Activated CD4-positive, alpha-beta T cell treated with anti-CD3 and anti-CD28 coated beads for 4 hours (primary cell): ENCODE measurements around the gene TCEANC2.

Experiments
- DNase-seq, 2 donors: peaks; one replicate each; pipeline ENCODE4 v3.0.0-alpha.2; 2020

The TCEANC2 gene

DNA sequence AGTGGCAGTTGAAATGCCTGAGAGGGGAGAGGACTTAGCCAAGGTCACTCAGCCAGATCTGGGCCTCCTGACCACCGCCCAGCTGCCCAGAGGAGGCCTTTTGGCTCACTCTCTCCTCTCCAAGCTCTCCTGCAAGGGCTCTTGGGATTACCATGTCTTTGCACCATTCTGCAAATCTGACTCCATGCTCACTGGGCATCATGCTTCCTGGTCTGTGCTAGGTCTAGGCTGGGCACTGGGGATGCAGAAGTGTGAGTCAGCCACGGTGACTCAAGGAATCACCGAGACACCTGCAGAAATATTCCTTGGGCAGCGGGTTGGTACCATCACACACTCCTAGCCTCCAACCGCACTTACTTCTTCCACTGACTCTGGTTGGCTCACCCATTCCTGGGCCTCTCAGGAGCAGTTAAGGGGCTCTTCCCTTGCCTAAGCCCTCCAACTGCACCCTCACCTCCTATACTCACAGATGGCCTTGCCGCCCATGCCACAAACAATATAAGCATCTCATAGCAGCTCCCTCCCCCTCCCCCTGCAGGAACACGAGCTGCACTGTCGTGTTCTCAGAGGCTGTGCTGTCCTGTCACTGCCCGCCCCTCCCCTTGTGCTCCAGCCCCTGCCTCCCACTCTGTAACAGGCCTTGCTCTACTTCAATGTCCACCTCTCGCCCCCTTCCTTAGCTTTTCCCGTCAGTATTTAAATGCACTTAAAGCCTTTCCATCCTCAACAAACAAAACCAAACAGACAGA, 64.6 kb downstream of the TCEANC2 start:
- no peak for DNase-seq

DNA sequence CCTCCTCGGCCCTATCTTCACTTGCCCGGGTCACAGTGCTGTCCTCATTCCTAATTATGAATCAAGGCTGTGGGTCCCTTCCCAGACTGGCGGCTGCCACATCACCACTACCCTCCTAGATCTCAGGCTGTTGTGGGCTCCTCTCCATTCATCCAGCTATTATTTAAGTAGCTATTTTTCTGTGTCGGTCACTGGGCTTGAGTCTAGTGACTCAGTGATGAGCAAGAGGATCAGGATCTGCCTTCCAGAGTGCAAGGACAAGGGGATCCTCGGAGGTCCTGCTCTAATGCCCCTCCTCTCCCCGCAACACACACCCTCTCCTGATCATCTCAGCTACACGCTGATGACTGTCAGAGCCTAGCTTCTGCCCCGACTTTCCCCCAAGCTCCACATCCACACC, 65.3 kb downstream of the TCEANC2 start:
- no peak for DNase-seq

DNA sequence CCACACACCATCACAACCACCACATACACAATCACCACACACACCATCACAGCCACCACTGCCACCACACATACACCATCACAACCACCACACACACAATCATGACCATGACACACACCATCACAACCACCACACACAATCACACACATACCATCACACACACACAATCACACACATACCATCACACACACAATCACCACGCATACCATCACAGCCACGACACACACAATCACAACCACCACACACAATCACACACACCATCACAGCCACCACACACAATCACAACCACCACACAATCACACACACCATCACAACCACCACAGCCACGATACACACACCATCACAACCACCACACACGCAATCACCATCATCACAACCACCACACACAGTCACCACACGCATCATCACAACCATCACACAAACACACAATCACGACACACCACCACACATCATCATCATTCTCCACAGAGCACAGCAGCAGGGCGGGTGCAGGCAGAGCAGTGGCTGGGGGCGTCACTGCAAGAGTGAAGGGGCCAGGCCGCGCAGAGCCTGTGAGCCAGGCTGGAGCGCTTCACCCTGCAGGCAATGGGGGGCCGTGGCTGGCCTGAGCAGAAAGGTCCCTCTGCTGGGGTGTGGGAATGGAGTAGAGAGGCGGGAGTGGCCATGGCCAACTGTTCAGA, 66.8 kb downstream of the TCEANC2 start:
- no peak for DNase-seq

DNA sequence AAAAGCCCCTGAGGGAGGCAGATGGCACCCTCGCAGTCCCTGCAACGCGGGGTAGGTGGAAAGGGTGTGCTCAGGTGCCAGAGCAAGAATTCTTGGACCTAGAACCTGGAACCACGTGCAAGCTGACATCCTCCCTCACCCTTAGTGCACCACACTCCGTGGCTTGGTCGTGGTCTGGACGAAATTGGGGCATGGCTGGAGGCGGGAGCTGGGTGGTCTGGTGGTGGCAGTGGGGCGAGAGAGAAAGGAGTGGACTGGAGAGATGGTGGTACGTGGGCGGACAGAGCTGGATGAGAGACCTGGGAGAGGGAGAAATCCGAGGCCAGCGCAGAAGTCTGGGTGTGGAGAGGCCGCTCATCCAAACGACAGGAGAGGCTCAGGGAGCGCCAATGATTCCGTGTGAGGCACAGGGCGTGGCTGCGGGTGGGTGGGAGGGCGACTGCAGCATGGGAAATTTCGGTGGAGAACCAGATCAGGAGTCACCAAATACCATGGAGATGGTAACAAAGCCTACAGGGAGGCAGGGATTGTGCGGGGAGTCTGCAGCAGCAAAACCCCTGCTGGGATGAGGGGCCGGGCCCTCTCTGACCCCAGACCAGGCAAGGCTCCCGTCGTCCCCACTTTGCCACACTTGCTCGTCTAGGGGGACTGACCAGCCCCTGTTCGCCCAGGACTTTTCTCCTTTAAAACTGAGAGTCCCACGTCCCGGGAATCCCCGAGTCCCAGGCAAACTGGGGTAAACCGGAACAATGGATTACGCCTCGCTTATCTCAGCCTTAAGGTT, 67.5 kb downstream of the TCEANC2 start:
- DNase-seq: no peak

DNA sequence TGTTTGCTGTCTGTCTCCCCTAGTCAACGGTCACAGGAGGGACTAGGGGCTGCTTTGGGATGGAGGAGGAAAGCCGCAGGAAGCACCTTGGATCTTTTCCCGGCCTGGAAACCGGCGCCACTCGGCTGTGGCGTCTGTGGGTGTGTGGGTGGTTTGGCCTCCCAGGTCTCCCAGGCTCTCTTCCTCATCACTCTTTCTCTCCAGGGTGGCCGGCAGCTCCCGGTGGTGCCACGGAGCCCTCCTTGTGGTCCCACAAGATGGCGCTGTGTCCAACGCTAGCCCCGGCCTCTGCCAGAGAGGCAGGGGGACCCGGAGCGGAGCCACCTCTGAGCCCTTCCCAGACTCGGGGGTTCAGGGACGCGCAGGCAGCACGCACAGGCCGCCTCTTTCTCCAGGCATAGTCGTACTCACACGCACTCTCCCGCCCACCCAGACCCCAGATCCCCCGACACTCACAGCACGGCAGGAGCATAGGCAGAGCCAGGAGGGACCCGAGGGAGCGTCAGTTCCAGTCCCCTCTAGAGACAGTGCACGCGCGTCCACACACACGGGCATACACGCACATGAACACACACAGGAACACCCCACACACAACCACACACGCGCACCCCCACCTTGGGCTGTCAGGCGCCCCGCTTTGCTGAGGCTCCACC, 68.2 kb downstream of the TCEANC2 start:
- peak; percentile 49 to 57 for DNase-seq

DNA sequence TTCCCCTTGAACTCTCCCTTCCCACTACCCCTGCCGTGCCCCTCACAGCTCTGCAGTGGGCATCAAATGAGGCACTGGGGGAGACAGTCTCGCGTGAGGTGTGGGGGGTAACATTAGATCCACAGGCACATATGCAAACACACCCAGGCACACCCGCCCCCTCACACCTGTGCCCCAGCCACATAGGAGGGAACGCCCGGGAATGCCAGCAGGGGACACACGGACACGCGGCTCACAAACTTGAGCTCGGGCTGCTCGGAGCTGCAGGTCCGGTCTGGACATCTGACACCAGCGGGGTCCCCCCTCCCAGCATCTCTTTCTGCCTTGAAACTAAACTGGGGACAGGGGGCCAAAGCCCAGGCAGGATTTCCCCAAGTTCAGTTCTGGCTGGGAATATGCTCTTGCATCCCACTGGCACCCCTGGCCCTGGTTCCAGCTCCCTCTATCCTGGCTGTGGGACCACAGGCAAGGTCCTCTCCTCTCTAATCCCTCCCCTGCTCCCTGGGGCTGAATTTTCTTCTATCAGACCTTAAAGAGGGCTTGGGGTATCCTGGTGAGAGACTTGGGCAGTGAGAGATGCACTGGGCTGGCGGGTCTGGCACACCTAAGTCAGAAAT, 68.8 kb downstream of the TCEANC2 start:
- DNase-seq: no peak

DNA sequence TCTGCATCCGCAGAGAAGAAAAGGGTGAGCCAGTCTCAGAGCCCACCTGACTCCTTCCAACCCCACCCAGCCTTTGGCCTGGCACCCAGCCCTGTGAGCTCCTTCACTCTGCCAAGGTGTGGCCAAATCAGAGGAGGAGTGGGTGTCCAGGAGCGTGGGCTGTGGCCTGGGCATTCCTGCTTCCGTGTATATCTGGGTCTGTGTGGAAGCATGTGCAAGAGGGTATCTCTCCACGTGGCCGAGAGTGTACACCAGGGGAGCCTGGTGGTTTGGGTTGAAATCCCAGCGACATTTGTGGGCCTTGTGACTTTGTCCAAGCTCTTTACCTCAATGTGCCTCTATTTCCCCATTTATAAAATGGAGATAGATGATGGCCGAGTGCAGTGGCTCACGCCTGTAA, 69.6 kb downstream of the TCEANC2 start:
- DNase-seq: no peak

DNA sequence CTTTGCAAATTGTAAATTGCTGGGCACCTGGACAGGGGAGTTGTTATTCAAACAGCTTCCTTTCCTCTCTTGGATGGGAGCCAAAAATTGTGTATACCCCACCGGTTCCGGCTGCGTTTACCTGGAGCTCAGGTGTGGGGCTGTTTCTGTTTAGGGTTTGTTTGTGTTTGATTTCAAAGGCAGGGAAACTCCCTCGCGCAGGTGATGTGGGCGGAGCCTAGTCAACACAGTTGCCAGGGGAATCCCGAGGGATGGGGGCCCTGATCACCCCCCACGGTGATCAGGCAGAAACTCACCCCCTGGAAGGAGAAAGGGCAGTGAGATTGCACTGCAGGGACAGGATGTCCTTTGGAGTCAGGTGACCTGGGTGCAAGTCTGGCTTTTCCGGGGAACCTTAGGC, 71.1 kb downstream of the TCEANC2 start:
- DNase-seq: no peak

DNA sequence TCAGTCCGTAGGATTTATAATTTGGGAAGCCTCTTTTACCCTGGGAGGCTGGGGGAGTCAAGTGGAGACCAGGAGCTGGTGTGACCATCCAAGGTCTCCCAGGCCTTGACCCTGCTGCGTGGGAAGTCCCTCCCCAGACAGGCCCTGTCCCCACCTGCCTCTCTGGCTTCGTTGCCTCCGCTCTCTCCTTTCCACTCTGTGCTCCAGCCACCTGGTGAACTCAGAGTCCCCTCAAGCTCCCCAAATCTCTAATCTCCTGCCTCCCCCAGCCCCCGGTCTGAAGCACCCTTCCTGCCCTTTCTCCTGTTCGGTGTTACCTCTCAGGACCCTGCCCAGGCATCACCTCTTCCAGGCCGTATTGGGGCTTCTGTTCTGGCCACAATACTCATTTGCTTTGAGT, 71.5 kb downstream of the TCEANC2 start:
- DNase-seq: no peak

DNA sequence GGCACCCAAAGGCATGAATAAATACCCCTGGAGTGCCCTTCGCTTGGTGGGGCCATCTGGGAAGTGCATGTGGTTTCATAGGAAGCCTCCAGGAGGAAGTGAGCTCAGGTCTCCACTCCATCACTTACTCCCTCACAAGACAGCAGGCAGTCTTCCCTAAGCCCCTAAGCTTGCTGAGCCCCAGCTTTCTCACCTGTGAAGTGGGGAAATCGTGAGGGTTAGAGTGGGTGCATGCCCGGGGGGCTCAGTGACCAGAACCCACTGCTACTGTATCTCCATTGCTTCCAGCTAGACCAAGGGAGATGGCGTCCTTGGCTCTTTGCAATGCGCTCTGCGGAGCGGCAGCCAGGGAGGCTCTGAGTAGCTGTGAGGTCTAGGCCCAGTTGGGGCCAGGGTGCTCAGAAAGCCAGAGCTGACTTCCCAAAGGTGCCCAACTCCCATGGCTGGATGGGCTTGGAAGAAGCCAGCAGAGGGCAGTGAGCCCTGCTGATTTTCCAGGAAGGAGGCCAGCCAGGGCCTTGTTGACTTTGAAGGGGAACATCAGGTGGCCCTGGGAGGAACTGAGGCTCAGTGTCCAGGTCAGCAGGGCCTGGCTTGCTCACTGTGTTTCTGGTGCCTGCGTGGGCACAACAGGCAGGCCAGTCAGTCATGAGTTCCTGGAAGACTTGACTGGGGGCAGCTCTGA, 72.1 kb downstream of the TCEANC2 start:
- no peak for DNase-seq

DNA sequence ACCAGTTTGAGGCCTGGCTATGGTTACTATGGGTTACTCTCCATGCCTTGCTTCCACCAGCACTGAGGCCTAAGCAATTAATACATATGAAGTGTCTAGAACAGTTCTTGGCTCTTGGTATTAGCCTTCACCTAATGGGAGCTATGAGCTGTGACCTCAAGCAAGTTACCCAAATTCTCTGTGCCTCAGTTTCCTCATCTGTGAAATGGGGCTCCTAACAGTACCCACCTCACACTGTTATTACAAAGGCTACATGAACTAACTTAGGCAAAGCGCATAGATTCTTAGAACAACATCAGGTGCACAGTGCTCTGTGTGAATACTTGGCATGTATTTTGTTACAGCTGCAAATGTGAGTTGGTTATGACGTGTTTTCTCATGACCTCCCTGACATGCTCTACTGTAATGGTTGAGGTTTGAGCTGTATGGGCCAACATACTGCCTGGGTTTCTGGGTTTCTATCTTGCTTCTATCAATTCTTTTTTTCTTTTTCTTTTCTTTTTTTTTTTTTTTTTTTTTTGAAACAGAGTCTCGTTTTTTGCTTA, 72.9 kb downstream of the TCEANC2 start:
- no peak for DNase-seq

DNA sequence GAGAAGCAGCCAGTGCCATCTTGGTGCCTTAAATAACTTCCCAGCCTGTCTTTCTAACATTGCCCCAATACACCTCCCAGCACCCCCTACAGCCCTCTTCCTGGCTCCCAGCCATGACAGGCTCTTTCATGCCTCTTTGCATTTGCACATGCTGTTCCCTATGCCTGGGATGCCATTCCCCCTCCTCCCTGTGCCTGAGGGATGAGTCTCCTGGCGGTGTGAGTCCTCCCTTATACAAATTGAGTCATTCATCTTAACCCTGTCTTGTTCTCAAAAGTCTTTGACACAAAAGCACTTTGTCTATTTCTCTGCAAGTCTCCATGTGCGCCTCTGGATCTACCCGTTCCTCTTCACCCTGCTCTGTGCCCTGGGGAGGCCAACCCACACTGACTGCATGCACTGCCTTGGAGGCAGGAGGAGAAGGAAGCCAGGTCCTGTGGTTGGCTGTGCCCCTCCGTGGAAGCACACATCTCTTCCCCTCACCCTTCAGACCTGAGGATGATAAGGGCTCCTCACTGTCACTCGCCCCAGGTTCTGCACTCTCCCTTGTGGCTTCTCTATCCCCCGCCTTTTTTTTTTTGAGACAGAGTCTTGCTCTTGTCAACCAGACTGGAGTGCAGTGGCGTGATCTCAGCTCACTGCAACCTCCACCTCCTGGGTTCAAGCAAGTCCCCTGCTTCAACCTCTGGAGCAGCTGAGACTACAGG, 74.3 kb downstream of the TCEANC2 start:
- no peak for DNase-seq

DNA sequence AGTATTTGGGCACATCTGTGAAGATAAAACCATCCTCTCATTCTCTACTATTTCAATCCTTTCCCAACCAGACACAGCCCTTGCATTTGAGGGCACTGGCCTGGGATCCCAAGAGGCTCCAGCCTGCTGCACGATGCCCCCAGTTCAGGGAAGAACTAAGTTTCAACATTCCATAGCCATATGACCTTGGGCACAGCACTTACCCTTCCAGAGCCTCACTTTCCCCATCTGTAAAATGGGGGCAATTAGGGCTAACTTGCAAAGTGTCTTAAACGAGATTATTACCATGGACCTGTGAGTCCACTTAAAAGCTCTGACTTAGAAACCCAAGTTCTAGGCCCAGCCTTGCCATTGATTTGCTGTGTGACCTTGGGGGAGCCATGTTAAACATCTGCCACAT, 76.5 kb downstream of the TCEANC2 start:
- no peak for DNase-seq

DNA sequence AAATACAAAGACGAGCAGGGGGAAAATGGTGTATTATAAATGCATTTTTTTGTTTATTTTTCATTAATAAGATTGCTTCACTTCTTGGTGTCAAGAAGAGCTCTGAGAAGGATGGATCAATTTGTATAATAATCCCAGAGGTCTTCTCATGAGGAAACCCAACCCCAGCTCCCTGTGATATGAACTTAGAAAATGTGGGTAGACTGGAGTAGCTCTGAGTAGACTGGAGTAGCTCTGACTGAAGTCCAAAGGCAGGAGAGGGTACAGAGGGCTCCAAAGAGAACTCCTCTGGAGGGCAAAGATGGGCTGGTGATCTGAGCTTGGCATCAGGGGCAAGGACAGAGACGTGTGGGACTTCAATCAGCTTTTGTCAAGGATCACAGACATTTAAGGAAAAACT, 78.0 kb downstream of the TCEANC2 start:
- DNase-seq: no peak

DNA sequence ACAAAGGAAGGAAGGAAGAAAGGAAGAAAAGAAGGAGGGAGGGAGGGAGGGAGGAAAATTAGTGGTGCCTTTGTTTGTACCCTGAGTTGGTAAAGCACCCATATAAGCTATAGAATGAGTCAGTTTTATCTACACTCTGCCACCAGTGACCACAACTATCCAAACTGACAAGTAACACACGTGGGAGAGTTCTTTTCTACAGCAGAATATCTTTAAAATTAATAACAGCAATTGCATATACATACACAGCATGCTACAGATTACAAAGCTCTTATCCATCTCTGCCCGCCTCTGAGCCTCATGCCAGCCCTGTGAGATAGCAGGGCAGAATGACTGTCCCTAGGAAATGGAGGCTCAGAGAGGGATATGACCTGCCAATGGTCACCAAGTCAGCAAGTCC, 79.1 kb downstream of the TCEANC2 start:
- no peak for DNase-seq

DNA sequence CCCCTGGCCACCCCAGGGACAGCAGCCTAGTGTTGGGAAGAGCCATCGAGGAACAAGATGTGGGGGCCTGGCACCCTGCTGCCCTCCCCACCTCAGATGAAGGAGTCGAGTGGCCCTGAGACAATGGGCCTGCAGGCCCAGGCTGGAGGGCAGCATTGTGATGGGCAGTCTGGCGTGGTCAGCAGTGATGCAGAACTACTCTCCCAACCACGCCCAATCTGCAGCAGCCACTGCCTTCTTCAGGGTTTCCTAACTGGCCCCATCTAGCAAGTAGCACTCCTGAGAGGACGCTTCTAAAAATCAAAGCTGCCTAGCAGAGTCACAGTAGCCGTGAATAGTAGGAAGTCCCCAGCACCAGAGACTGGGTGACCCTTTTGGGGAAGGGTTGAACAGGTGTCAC, 80.9 kb downstream of the TCEANC2 start:
- DNase-seq: no peak

DNA sequence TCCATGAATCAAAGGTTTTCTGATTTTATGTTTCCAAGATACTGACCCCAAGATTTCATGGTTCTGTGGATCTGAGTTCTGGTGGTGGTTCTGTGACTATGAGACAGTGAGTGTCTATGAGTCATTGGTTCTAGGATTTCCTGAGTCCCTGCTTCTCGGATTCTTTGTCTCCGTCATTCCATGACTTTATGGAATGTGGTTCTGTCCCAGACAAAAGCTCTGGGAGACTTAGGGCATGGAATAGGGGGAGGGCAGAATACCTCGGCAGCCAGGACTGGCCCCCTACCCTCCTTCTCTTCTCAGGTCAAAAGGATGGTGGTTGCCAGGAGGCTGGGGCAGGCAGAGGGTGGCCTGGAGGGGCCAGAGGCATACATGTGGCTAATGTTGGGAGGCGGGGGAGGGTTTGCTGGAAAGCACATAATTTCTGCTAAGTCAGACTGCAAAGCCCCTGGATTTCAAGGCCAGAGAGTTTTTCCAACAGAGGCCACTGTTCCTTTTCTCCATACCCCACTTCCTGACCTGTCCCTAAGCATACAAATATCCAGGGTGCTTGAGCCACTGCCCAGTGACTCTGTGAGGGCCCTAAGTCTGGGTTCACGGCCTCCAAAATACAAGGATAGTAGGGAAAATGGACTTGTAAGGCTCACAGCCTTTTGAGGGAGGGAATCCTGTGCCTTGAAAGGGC, 82.2 kb downstream of the TCEANC2 start:
- no peak for DNase-seq

DNA sequence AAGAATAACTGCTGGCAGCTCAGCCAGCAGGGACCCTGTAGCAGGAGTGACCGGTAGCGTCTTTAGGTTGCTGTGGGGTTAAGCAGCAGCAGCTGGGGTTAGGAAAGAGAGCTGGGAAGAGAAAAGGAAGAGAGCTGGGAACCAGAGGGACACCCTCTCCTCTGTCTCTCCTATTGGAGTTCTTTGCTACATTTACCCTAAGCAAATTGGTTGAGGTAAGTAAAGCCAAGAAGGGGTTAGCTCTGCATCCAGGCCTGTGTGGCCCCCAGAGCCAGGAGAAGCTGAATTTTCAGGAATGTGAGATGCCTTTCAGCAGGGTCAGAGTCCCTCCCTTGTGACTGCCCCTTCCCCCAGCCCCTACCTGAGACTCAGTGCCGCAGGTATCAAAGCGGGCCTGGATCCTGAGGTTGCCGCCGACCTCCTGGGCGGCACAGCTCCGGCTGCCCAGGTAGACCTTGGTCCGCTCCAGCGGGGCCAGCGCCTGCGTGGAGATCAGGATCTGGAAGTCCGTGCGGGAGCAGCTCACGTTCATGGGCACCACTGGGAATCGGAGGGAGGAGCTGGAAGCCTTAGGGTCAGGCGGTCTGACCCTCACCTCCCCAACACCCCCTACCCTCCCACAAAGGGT, 83.0 kb downstream of the TCEANC2 start:
- DNase-seq: no peak

DNA sequence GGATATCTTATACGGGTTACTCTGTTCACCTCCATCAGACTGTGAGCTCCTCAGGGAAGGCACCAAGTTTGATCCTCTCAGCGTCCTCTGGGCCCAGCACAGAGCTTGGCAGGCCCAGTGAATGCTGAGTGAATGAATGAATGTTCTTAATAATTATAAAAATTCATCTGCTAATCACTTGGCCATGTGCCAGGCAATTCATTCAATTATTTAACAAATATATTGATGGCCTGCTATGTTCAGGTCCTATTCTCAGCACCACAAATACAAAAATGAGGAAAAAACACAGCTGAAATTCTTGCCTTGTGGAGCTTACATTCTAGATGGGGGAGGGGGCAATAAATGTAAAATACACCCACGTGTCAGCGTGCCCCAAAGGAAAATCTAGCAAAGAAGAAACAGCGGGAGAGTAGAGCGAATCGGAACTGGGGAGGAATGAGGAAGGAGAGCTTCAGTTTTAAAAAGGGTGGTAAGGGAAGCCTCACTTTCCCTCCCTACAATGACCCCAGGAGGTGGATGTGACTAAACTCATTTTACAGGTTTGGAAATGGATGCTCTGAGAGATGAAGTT, 83.6 kb downstream of the TCEANC2 start:
- DNase-seq: no peak

DNA sequence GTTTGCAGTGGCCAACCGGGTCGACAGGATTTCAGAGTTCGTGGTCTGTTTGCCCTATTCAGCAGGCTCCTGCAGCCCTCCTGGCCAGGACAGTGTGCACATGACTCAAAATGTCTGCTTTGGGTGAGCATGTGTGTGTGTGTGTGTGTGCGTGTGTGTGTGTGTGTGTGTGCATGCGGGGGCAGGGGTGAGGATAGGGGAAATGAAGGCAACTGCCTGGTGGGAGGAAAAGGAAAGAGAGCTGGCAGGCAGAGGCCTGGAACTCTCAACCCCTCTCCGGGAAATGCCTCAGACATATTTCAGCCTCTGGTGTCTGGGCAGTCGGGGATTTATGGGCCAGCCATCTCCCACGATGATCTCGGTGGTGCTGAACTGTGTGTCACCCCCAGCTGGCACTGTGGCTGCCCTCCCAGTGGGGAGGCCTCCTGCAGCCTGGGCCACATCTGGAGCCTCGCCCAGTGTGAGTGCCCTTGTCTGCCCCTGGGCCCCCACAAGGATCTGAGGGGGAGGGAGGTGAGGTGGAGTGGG, 84.2 kb downstream of the TCEANC2 start:
- DNase-seq: no peak
